ENCODE data around the gene EDA.

Gene EDA

GRCh38 chrX:70087857-70088630 lies 472.1 kb downstream of the EDA start:
- no peak for TF ChIP-seq CTCF (IDR thresholded peaks at IDR 0.05; ENCODE audit: low read depth, low read length)
- H3K4me3 ChIP-seq (ENCODE audit: low read depth, low read length): no peak overlapping the region
- in situ Hi-C loops (cut with HindIII; ENCODE audit: low sequenced_read_pairs): no loop called here
- DNase-seq (ENCODE audit: low read depth, low spot score): no peak

- no peak for DNase-seq (ENCODE audit: low read depth, low spot score)
- in situ Hi-C loops (cut with HindIII; ENCODE audit: low sequenced_read_pairs): no loop called here
- TF ChIP-seq CTCF (IDR thresholded peaks at IDR 0.05; ENCODE audit: low read depth, low read length): no peak
- no peak overlapping the region for H3K4me3 ChIP-seq (ENCODE audit: low read depth, low read length)
These were observed 472.8 kb downstream of the EDA start for GRCh38 chrX:70088751-70089150.

All from astrocyte of the spinal cord (primary cell).